ENCODE results near the gene PLRG1.

GRCh38 chr4:154583677-154584076 lies 33.5 kb upstream of the PLRG1 start:
- TF ChIP-seq CTCF (IDR thresholded peaks at IDR 0.05; ENCODE audit: low read depth, low read length) (no peak), POLR2A (IDR thresholded peaks at IDR 0.05; ENCODE audit: extremely low read depth, insufficient read length) (no peak), MYC (IDR thresholded peaks at IDR 0.05; ENCODE audit: low read depth, low read length) (no peak)
